ENCODE results near the gene TBC1D9.

- TF ChIP-seq ZNF510 (CRISPR knock-in tag; IDR thresholded peaks at IDR 0.05; ENCODE audit: low read depth) (no peak), POLR2A (IDR thresholded peaks at IDR 0.05; ENCODE audit: insufficient read depth in 1 of 2, low read depth in 2 of 2, low read length in 2 of 2) (no peak), ZBTB33 (CRISPR knock-in tag; IDR thresholded peaks at IDR 0.05) (no peak), PAX8 (CRISPR knock-in tag; IDR thresholded peaks at IDR 0.05; ENCODE audit: borderline replicate concordance) (no peak), STAG1 (CRISPR knock-in tag; IDR thresholded peaks at IDR 0.05) (no peak), CTCF (CRISPR knock-in tag; IDR thresholded peaks at IDR 0.05) (no peak), ZNF614 (CRISPR knock-in tag; IDR thresholded peaks at IDR 0.05; ENCODE audit: borderline replicate concordance) (no peak), ZNF350 (CRISPR knock-in tag; IDR thresholded peaks at IDR 0.05; ENCODE audit: borderline replicate concordance, low read depth) (no peak), SOX6 (IDR thresholded peaks at IDR 0.05) (no peak), SOX6 (CRISPR knock-in tag; IDR thresholded peaks at IDR 0.05) (no peak), PCBP1 (IDR thresholded peaks at IDR 0.05; ENCODE audit: borderline replicate concordance, low read depth, low read length) (no peak), ZNF792 (CRISPR knock-in tag; IDR thresholded peaks at IDR 0.05) (no peak), POLR2AphosphoS5 (IDR thresholded peaks at IDR 0.05; ENCODE audit: low read depth, low read length) (no peak), NFKBIZ (CRISPR knock-in tag; IDR thresholded peaks at IDR 0.05) (no peak)
These were observed 29.2 kb downstream of the TBC1D9 start for GRCh38 chr4:140726776-140727500.

Measured in HepG2 (cell line).